CD14-positive monocyte (primary cell): ENCODE measurements around the gene ANKRD2. TPM values are rescaled to one million over a fixed set of nuclear protein-coding genes. Genes with fewer than 3 reads are reported as not detected.

ENCODE experiments used
- DNase-seq, 3 donors: peaks; one replicate each; pipeline ENCODE4 v3.0.0-alpha.2; 2011 to 2022
- H2AFZ ChIP-seq: 2 replicates; pipeline ENCODE4 v1.6.0; 2012; ENCODE audit warnings: mild to moderate bottlenecking, low read depth, low read length, inconsistent platforms; ENCODE audit not compliant: insufficient read depth, poor library complexity, severe bottlenecking
- H3K27ac ChIP-seq, 2 donors: 1 replicate in 1 of 2; 2 replicates in 1 of 2; pipeline ENCODE4 v1.5.1; 2012 to 2013; ENCODE audit warnings: low read length in 2 of 2, control low read depth in 1 of 2, inconsistent platforms in 1 of 2, low read depth in 1 of 2, mild to moderate bottlenecking in 1 of 2
- H3K27me3 ChIP-seq, 2 donors: one replicate each; pipeline versions ENCODE4 v1.6.0 to v1.6.1; 2011 to 2013; ENCODE audit warnings: low read length in 2 of 2; ENCODE audit not compliant: control insufficient read depth in 2 of 2, insufficient read depth in 2 of 2
- H3K36me3 ChIP-seq, 2 donors: replicated peaks in 1 of 2; 1 replicate in 1 of 2; 2 replicates in 1 of 2; pipeline versions ENCODE4 v1.5.1 to v1.6.1; 2012 to 2013; ENCODE audit warnings: low read length in 2 of 2, control low read depth in 1 of 2, inconsistent platforms in 1 of 2, mild to moderate bottlenecking in 1 of 2; ENCODE audit not compliant: insufficient read depth in 2 of 2, control insufficient read depth in 1 of 2
- H3K4me1 ChIP-seq, 2 donors: 1 replicate in 1 of 2; 2 replicates in 1 of 2; pipeline versions ENCODE4 v1.5.1 to v1.6.1; 2012 to 2013; ENCODE audit warnings: low read length in 2 of 2, control low read depth in 1 of 2, inconsistent platforms in 1 of 2, mild to moderate bottlenecking in 1 of 2, moderate library complexity in 1 of 2; ENCODE audit not compliant: insufficient read depth in 2 of 2, control insufficient read depth in 1 of 2
- H3K4me2 ChIP-seq: replicated peaks from 2 replicates; pipeline ENCODE3; 2012; ENCODE audit warnings: low read length, moderate library complexity, mild to moderate bottlenecking; ENCODE audit not compliant: poor library complexity, severe bottlenecking; ENCODE audit errors: extremely low read depth
- H3K4me3 ChIP-seq, 3 experiments: fragments of 200-600 bp in 1 of 3; sonication (generic) in 1 of 3; replicated peaks in 1 of 3; 1 replicate in 2 of 3; 2 replicates in 1 of 3; pipeline ENCODE4 v1.5.1; 2011 to 2013; ENCODE audit warnings: low read length in 3 of 3, mild to moderate bottlenecking in 3 of 3, control low read depth in 2 of 3, low read depth in 2 of 3, inconsistent platforms in 1 of 3, moderate library complexity in 1 of 3
- H3K79me2 ChIP-seq: 2 replicates; pipeline ENCODE4 v1.6.0; 2012; ENCODE audit warnings: mild to moderate bottlenecking, control low read depth, inconsistent platforms, low read length, moderate library complexity; ENCODE audit not compliant: insufficient read depth
- H3K9ac ChIP-seq: 2 replicates; pipeline ENCODE4 v1.6.0; 2017; ENCODE audit warnings: low read length, mild to moderate bottlenecking; ENCODE audit not compliant: insufficient read depth, poor library complexity, severe bottlenecking
- H3K9me3 ChIP-seq, 2 donors: replicated peaks in 1 of 2; 1 replicate in 1 of 2; 2 replicates in 1 of 2; pipeline versions ENCODE4 v1.5.1 to v1.6.1; 2012 to 2013; ENCODE audit warnings: low read length in 2 of 2, control low read depth in 1 of 2; ENCODE audit not compliant: control insufficient read depth in 1 of 2, insufficient read depth in 1 of 2
- H4K20me1 ChIP-seq: 2 replicates; pipeline ENCODE4 v1.6.0; 2012; ENCODE audit warnings: mild to moderate bottlenecking, low read length, control low read depth, moderate library complexity; ENCODE audit not compliant: insufficient read depth
- H3K27ac Mint-ChIP-seq, 7 donors: one replicate each; pipeline ENCODE4 v1.8.0; 2020; ENCODE audit warnings: mild to moderate bottlenecking in 7 of 7, mixed read lengths in 7 of 7, moderate library complexity in 6 of 7, inconsistent platforms in 2 of 7
- H3K27me3 Mint-ChIP-seq, 3 donors: one replicate each; pipeline ENCODE4 v1.8.0; 2021 to 2022; ENCODE audit warnings: low read depth in 3 of 3, mild to moderate bottlenecking in 3 of 3, mixed read lengths in 3 of 3, moderate library complexity in 3 of 3, inconsistent platforms in 1 of 3
- H3K36me3 Mint-ChIP-seq, 2 donors: one replicate each; pipeline ENCODE4 v1.8.0; 2020; ENCODE audit warnings: mixed read lengths in 2 of 2, inconsistent platforms in 1 of 2, mild to moderate bottlenecking in 1 of 2
- H3K4me1 Mint-ChIP-seq: one replicate; pipeline ENCODE4 v1.8.0; 2020; ENCODE audit warnings: mild to moderate bottlenecking, mixed read lengths
- H3K4me3 Mint-ChIP-seq, 2 donors: one replicate each; pipeline ENCODE4 v1.8.0; 2020; ENCODE audit warnings: mild to moderate bottlenecking in 2 of 2, mixed read lengths in 2 of 2, moderate library complexity in 1 of 2
- H3K9me3 Mint-ChIP-seq, 7 donors: one replicate each; pipeline ENCODE4 v1.8.0; 2020 to 2022; ENCODE audit warnings: mixed read lengths in 7 of 7, mild to moderate bottlenecking in 6 of 7, moderate library complexity in 6 of 7, inconsistent platforms in 2 of 7
- WGBS: methylation state at CpG from one replicate; pipeline ENCODE4 v1.1.5; 2013; ENCODE audit warnings: missing lambda C conversion rate; ENCODE audit not compliant: insufficient coverage; 5-methylcytosine and 5-hydroxymethylcytosine counted together
- intact Hi-C, 2 donors: fragments of 100-400 bp; cut with micrococcal nuclease; formaldehyde crosslinking; loops; one replicate each; pipeline versions ENCODE4 v1.15.0 to v1.15.1; 2023
- polyA plus RNA-seq, 3 donors: library from polyadenylated mRNA; depleted of rRNA in 1 of 3; unstranded in 2 of 3; stranded (reverse) in 1 of 3; fragments of 300-500 nt in 2 of 3; fragments of >200 nt in 1 of 3; fragmentation: Illumina TruSeq in 2 of 3; gene quantifications; 1 replicate in 2 of 3; 2 replicates in 1 of 3; pipeline ENCODE4 v1.2.3, GENCODE V29; 2012 to 2021
- TF ChIP-seq, protein P1 (sequence below): fragments of 200-600 bp; IDR thresholded peaks from one replicate; pipeline ENCODE4 v1.8.0; 2022; ENCODE audit warnings: antibody characterized with exemption, mild to moderate bottlenecking

Gene ANKRD2
- polyA plus RNA-seq, 3 donors = not detected

DNA sequence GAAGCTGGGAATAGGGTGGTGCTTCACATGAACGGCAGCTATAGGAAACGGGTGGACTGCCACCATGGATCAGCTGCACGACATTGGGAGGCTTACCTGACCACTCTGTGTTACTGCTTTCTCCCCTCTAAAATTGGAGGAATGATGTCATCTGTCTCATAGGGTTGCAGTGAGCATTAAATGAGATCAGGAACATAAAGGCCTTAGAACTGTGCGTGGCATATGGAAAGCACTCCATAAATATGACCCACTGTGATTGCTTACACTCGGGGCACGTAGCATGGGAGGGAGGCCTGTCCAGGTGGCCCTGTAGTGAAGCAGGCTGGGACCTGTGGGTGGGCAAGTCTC, 26.7 kb downstream of the ANKRD2 start:
- H3K27ac Mint-ChIP-seq = no peak overlapping the region
- H3K4me3 Mint-ChIP-seq = no peak overlapping the region
- Histone ChIP-seq H3K9ac (no peak overlapping the region), H3K4me1 (no peaks in the 10 kb centered on the region), H3K36me3 (no peaks in the 10 kb centered on the region), H2AFZ (no peak overlapping the region), H3K79me2 (no peaks in the 10 kb centered on the region), H3K27ac (no peak overlapping the region), H3K4me3 (no peak overlapping the region), H3K27me3 (no peaks in the 10 kb centered on the region), H4K20me1 (no peaks in the 10 kb centered on the region), H3K9me3 (no peaks in the 10 kb centered on the region), H3K4me2 (no peak overlapping the region)
- TF ChIP-seq, protein P1, sequence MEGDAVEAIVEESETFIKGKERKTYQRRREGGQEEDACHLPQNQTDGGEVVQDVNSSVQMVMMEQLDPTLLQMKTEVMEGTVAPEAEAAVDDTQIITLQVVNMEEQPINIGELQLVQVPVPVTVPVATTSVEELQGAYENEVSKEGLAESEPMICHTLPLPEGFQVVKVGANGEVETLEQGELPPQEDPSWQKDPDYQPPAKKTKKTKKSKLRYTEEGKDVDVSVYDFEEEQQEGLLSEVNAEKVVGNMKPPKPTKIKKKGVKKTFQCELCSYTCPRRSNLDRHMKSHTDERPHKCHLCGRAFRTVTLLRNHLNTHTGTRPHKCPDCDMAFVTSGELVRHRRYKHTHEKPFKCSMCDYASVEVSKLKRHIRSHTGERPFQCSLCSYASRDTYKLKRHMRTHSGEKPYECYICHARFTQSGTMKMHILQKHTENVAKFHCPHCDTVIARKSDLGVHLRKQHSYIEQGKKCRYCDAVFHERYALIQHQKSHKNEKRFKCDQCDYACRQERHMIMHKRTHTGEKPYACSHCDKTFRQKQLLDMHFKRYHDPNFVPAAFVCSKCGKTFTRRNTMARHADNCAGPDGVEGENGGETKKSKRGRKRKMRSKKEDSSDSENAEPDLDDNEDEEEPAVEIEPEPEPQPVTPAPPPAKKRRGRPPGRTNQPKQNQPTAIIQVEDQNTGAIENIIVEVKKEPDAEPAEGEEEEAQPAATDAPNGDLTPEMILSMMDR = no peak
- WGBS = 100% methylated on average over 3 of the region's 6 CpGs
- intact Hi-C loops = no loop called here
- H3K27me3 Mint-ChIP-seq = peaks cover 0 to 4% (median 2%) of the 10 kb centered on the region in 3 donors
- no peak for DNase-seq
- peaks cover 0 to 1% (median 0%) of the 10 kb centered on the region in 7 donors for H3K9me3 Mint-ChIP-seq
- no peaks in the 10 kb centered on the region for H3K36me3 Mint-ChIP-seq
- no peaks in the 10 kb centered on the region for H3K4me1 Mint-ChIP-seq

DNA sequence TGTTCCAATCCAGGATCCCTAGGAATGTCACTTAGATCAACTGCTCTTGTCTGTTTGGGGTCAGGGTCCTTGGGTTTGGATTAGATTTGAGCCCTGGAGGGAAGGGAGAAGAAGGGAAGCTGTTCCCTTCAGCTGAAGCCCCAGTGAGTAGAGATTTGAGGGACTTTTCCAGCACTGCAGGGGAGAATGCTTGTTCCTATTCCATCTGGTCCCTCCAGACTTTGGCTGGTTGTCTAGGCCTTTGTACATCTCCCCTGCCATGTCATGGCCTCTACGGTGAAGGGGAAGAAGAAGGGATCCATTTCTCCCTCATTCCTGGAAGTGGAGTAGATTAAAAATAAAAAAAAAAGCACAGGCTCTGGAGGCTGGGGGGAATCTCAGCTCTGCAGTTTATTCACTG, 28.0 kb downstream of the ANKRD2 start:
- TF ChIP-seq, protein P1 = no peak
- H3K4me2 ChIP-seq = no peak overlapping the region
- no peaks in the 10 kb centered on the region for H3K36me3 ChIP-seq
- no peak overlapping the region for H3K27ac ChIP-seq
- H2AFZ ChIP-seq = no peak overlapping the region
- H3K9me3 ChIP-seq = no peaks in the 10 kb centered on the region
- peaks cover 0 to 5% (median 3%) of the 10 kb centered on the region in 3 donors for H3K27me3 Mint-ChIP-seq
- intact Hi-C loops = no loop called here
- no CpG with 5 or more reads among the region's 1 CpG for WGBS
- H3K4me1 ChIP-seq = no peaks in the 10 kb centered on the region
- no peaks in the 10 kb centered on the region for H3K36me3 Mint-ChIP-seq
- H3K4me3 Mint-ChIP-seq = no peak overlapping the region
- DNase-seq = no peak
- H3K4me1 Mint-ChIP-seq = no peaks in the 10 kb centered on the region
- H3K79me2 ChIP-seq = no peaks in the 10 kb centered on the region
- H4K20me1 ChIP-seq = no peaks in the 10 kb centered on the region
- H3K9ac ChIP-seq = no peak overlapping the region
- H3K9me3 Mint-ChIP-seq = peaks cover 0 to 1% (median 0%) of the 10 kb centered on the region in 7 donors
- H3K27ac Mint-ChIP-seq = no peak overlapping the region
- H3K27me3 ChIP-seq = no peaks in the 10 kb centered on the region
- no peak overlapping the region for H3K4me3 ChIP-seq
